Tibial nerve (tissue), 3 donors: ENCODE measurements around the gene UTS2.

Source experiments
- CTCF ChIP-seq, 5 experiments: fragments of 200-600 bp in 3 of 5; fragments of 450-650 bp in 2 of 5; sonication (generic) in 3 of 5; IDR thresholded peaks; one replicate each; pipeline ENCODE4 v1.5.1; 2016 to 2019; ENCODE audit warnings: antibody characterized with exemption in 5 of 5, mild to moderate bottlenecking in 3 of 5, moderate library complexity in 2 of 5
- POLR2A ChIP-seq, 2 donors: fragments of 450-650 bp; IDR thresholded peaks; one replicate each; pipeline ENCODE4 v1.6.1; 2017; ENCODE audit warnings: antibody characterized with exemption in 2 of 2, mild to moderate bottlenecking in 2 of 2, moderate library complexity in 2 of 2

DNA sequence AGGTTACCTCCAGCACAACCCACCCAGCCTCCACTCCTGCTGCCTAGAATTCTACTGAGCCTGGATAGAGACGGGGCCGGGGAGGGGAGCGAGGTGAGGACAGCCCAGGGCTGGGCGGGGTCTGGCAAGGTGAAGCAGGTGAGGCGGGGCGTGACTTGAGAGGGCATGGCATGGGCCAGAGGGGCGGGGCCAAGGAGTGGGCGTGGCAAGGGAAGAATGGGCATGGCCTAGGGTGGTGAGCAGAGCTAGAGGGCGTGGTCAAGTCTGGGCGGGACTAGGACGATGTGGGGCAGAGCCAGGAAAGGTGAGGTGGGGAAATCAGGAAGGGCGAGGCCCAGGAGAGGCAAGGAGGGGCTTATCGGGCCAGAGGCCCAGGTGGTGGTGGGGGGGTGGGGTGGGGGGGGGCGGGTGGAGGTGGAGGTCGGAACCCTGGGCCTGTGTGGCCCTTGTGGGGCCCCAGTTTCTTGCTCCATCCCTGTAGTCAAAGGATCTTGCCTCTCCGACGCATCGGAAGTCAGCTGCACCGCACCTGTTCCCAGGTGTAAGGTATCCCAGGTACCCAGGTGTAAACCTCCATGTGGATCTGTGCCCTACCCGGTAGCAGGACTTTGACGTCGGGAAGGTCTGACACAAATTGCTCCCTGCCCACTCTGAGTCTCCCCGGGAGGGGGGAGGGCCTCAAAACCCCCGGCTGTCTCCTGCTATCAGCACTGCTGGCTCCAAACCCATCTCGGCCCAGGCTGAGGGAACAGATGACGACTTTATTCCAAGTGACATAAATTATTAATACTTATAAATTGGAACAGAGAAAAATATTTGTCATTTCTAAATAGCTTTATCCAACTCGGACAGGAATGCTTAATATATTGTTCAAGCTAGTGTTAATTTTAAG lies 32.9 kb upstream of the UTS2 start:
- TF ChIP-seq CTCF (IDR thresholded peaks at IDR 0.05): no peak
- no peak for TF ChIP-seq POLR2A (IDR thresholded peaks at IDR 0.05)
